Uterus (tissue), 4 donors: ENCODE results near the gene CLDN6. TPM values are rescaled to one million over a fixed set of nuclear protein-coding genes. Genes with fewer than 3 reads are reported as not detected.

Source experiments
- DNase-seq, 2 donors: peaks; one replicate each; pipeline ENCODE4 v3.0.0-alpha.2; 2019 to 2020
- H3K27ac ChIP-seq, 2 donors: fragments of 200-600 bp; sonication (generic); 1 replicate in 1 of 2; 2 replicates in 1 of 2; pipeline ENCODE4 v1.5.1; 2016 to 2018
- H3K27me3 ChIP-seq, 2 donors: fragments of 200-600 bp; sonication (generic); one replicate each; pipeline ENCODE4 v1.5.1; 2018 to 2019; ENCODE audit warnings: control low read depth in 1 of 2
- H3K36me3 ChIP-seq, 2 donors: fragments of 200-600 bp; sonication (generic); one replicate each; pipeline ENCODE4 v1.5.1; 2019; ENCODE audit warnings: control low read depth in 1 of 2
- H3K4me1 ChIP-seq, 2 donors: fragments of 200-600 bp; sonication (generic); one replicate each; pipeline ENCODE4 v1.5.1; 2018 to 2019; ENCODE audit warnings: control low read depth in 1 of 2
- H3K4me3 ChIP-seq, 2 donors: fragments of 200-600 bp; sonication (generic); 1 replicate in 1 of 2; 2 replicates in 1 of 2; pipeline ENCODE4 v1.5.1; 2018 to 2019; ENCODE audit warnings: mild to moderate bottlenecking in 1 of 2
- H3K9me3 ChIP-seq, 2 donors: fragments of 200-600 bp; sonication (generic); one replicate each; pipeline ENCODE4 v1.5.1; 2019; ENCODE audit warnings: control low read depth in 1 of 2
- POLR2A ChIP-seq, 2 donors: fragments of 450-650 bp; IDR thresholded peaks; one replicate each; pipeline ENCODE4 v1.6.1; 2016; ENCODE audit warnings: antibody characterized with exemption in 2 of 2, mild to moderate bottlenecking in 1 of 2, moderate library complexity in 1 of 2
- intact Hi-C: fragments of 100-400 bp; cut with DNase I; formaldehyde crosslinking; loops from one replicate; pipeline ENCODE4 v1.15.1; 2023; ENCODE audit warnings: low total_unique reads
- total RNA-seq, 4 donors: library from RNA; depleted of rRNA in 3 of 4; stranded (reverse); fragments of >200 nt in 3 of 4; gene quantifications; one replicate each; pipeline versions ENCODE4 v1.1.0 to v1.2.4, GENCODE V29; 2014 to 2023
- TF ChIP-seq, protein P1 (sequence below), 4 experiments: fragments of 200-600 bp in 2 of 4; fragments of 450-650 bp in 2 of 4; sonication (generic) in 2 of 4; IDR thresholded peaks; one replicate each; pipeline ENCODE4 v1.5.1; 2016 to 2019; ENCODE audit warnings: antibody characterized with exemption in 4 of 4, mild to moderate bottlenecking in 2 of 4, moderate library complexity in 1 of 4
- donor health status: DM: yes; HTN: yes; CAD: no.

The CLDN6 gene
- total RNA-seq, 4 donors from 2014 or later = 4.1 TPM; not detected in 3

DNA sequence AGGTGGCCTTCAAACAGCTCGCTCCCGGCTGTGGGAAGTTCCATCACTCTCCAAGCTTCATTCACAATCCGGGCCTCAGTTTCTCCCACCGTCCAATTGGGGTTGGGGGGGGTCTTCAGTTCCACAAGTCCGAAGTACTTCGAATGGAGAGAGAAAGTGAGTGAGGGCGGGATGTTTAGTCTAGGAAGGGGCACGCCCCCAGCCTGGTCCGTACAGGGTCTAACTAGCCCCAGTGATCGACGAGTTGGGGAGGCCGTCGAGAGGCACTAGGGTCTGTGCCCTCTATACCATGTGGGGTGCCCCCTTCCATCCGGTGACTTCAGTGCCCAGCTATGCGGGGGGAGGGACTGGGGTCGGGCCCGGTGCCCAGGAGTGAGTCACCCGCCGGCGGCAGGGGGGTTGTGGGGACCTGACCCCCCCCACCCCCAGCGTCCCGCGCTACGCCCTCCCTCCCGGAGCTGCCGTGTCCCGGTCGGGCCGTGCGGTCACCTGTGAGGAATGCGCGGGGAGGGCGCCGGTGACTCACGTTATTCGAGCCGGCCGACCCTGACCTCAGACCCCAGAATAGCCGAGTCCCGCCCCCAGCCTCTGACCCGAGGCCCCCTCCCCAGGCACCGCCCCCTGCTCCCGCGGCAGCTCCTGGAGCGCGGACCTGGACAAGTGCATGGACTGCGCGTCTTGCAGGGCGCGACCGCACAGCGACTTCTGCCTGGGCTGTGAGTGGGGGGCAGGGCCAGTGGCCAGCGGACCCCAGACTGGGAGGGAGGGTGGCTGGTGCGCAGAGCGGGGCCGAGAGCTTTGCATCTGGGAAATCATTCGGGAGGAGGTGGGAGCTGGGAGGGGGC is 2.8 kb upstream of the CLDN6 start:
- H3K27ac ChIP-seq = peak overlapping the region; percentile 94 to 95
- H3K4me3 ChIP-seq = peak overlapping the region; percentile 51 to 78
- peaks cover 9 to 12% of the 10 kb centered on the region in 2 donors for H3K27me3 ChIP-seq
- TF ChIP-seq, protein P1, sequence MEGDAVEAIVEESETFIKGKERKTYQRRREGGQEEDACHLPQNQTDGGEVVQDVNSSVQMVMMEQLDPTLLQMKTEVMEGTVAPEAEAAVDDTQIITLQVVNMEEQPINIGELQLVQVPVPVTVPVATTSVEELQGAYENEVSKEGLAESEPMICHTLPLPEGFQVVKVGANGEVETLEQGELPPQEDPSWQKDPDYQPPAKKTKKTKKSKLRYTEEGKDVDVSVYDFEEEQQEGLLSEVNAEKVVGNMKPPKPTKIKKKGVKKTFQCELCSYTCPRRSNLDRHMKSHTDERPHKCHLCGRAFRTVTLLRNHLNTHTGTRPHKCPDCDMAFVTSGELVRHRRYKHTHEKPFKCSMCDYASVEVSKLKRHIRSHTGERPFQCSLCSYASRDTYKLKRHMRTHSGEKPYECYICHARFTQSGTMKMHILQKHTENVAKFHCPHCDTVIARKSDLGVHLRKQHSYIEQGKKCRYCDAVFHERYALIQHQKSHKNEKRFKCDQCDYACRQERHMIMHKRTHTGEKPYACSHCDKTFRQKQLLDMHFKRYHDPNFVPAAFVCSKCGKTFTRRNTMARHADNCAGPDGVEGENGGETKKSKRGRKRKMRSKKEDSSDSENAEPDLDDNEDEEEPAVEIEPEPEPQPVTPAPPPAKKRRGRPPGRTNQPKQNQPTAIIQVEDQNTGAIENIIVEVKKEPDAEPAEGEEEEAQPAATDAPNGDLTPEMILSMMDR (IDR thresholded peaks at IDR 0.05) = no peak
- no peak for TF ChIP-seq POLR2A (IDR thresholded peaks at IDR 0.05)
- intact Hi-C loops = no loop called here
- H3K9me3 ChIP-seq = no peaks in the 10 kb centered on the region
- H3K4me1 ChIP-seq = peaks cover 0 to 18% of the 10 kb centered on the region in 2 donors
- no peaks in the 10 kb centered on the region for H3K36me3 ChIP-seq
- peak; percentile 88 to 89 for DNase-seq

DNA sequence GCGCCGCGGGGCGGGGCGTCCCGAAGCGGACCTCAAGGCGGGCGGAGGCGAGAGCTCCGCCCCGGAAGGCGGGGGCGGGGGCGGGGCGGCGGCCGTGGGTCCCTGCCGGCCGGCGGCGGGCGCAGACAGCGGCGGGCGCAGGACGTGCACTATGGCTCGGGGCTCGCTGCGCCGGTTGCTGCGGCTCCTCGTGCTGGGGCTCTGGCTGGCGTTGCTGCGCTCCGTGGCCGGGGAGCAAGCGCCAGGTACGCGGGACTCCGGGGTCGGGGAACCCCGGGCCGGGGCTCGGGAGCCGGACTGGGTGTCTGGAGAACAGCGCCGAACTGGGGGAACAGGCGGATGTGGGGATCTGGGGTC is 2.2 kb upstream of the CLDN6 start, which contains the start of gene TNFRSF12A:
TNFRSF12A (plus strand) TSS at position 122 of the 357 bp plus-strand sequence; CDS start at position 152, 30 bp downstream.
- DNase-seq = peak; percentile 68 to 80
- intact Hi-C loops = no loop called here
- Histone ChIP-seq H3K27me3 (peaks cover 9 to 12% of the 10 kb centered on the region in 2 donors), H3K9me3 (no peaks in the 10 kb centered on the region), H3K27ac (peak within 1 kb of the TSS; percentile 94 to 95), H3K4me1 (peaks cover 0 to 18% of the 10 kb centered on the region in 2 donors), H3K36me3 (no peaks in the 10 kb centered on the region), H3K4me3 (peak within 1 kb of the TSS; percentile 51 to 78)
- TF ChIP-seq POLR2A (IDR thresholded peaks at IDR 0.05) = peak; percentile 76 to 90
- TF ChIP-seq, protein P1 (IDR thresholded peaks at IDR 0.05) = peak in 2 of 4 experiments; percentile 19 to 28

DNA sequence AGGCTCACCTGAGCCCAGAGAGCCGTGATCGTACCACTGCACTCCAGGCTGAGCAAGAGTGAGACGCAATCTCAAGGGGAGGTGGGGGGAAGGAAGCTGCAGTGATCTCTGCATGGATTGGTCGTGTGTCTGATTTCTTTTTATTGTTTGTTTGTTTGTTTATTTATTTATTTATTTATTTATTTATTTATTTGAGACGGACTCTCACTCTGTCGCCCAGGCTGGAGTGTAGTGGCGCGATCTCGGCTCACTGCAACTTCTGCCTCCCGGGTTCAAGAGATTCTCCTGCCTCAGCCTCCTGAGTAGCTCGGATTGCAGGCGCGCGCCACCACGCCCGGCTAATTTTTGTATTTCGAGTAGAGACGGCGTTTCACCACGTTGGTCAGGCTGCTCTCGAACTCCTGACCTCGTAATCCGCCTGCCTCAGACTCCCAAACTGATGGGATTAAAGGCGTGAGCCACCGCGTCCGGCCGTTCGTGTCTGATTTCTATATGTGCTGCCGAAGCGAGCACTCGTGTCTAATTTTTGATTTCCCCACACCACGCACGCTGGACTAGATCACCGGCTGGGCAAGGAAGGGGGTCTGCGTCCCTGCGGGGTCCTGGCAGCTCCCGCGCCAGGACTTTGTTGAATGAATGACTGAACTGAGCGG is 1.7 kb upstream of the CLDN6 start:
- intact Hi-C loops = no loop called here
- Histone ChIP-seq H3K4me1 (peaks cover 0 to 18% of the 10 kb centered on the region in 2 donors), H3K4me3 (peak overlapping the region; percentile 51 to 78), H3K36me3 (no peaks in the 10 kb centered on the region), H3K27me3 (peaks cover 9 to 12% of the 10 kb centered on the region in 2 donors), H3K9me3 (no peaks in the 10 kb centered on the region), H3K27ac (peak overlapping the region in 1 of 2 donors; percentile 95)
- DNase-seq = no peak
- no peak for TF ChIP-seq POLR2A (IDR thresholded peaks at IDR 0.05)

DNA sequence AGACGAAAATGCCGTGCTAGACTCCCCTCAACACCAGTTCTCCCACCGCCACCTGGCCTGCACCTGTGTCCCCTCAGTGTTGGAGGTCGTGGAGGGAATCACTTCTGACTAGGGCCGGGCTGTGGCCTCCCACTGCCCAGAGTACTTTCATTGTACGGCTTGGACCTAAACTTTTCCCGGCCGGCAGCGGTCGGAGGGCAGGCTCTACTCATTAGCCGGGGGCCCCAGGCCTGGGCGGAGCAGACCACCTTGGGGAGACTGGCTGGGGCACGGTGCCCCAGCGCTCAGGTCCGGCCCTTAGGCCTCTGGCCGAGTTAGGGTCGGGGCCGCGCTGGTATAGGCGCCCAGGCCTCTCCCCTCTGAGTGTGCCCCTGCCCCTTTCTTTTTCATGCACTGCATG is 639 bp downstream of the CLDN6 start:
- Histone ChIP-seq H3K4me3 (no peak overlapping the region), H3K4me1 (peaks cover 0 to 4% of the 10 kb centered on the region in 2 donors), H3K36me3 (no peaks in the 10 kb centered on the region), H3K27ac (no peak overlapping the region), H3K9me3 (no peaks in the 10 kb centered on the region), H3K27me3 (peaks cover 9 to 23% of the 10 kb centered on the region in 2 donors)
- TF ChIP-seq POLR2A (IDR thresholded peaks at IDR 0.05) = no peak
- TF ChIP-seq, protein P1 (IDR thresholded peaks at IDR 0.05) = no peak
- intact Hi-C loops = no loop called here
- no peak for DNase-seq

DNA sequence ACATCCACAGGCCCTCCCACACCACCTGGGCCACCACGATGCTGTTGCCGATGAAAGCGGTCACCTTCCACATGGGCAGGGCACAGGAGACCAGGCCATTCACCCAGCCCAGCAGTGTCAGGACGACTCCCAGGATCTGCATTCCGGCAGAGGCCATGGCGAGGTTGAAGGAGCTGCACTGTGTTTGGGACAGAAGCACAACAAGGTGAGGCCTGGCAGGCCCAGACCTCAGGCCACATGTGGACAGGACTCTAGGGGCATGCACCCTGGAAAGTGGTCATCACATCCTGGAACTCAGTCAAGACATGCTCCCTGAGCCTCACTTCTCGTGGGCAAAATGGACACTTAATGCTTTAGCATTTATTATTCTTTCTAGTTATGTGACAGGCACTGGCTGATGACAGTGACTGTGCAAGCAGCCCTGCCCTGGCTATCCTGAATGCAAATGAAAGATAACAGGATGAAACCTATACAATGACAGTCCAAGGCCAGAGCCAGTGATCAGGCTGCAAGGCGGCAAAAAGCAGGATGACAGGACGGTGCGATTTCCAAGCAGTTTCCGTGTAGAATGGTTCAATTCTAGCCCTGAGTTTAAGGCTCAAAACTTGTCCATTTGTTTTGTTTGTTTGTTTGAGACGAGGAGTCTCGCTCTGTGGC is 2.0 kb downstream of the CLDN6 start:
- Histone ChIP-seq H3K4me3 (no peak overlapping the region), H3K27me3 (peaks cover 9 to 27% of the 10 kb centered on the region in 2 donors), H3K36me3 (no peaks in the 10 kb centered on the region), H3K9me3 (no peaks in the 10 kb centered on the region), H3K27ac (no peak overlapping the region), H3K4me1 (no peaks in the 10 kb centered on the region)
- intact Hi-C loops = no loop called here
- TF ChIP-seq POLR2A (IDR thresholded peaks at IDR 0.05) = no peak
- no peak for DNase-seq
